Lower leg skin (tissue), 3 donors: Measurements from ENCODE around the gene TOP1.

Experiments used
- POLR2A ChIP-seq, 2 donors: fragments of 450-650 bp; IDR thresholded peaks; one replicate each; pipeline ENCODE4 v1.6.1; 2016 to 2017; ENCODE audit warnings: antibody characterized with exemption in 2 of 2, mild to moderate bottlenecking in 1 of 2, moderate library complexity in 1 of 2
- TF ChIP-seq, protein P1 (sequence below), 3 donors: fragments of 450-650 bp; IDR thresholded peaks; one replicate each; pipeline ENCODE4 v1.5.1; 2016; ENCODE audit warnings: antibody characterized with exemption in 3 of 3, mild to moderate bottlenecking in 3 of 3, moderate library complexity in 2 of 3

DNA sequence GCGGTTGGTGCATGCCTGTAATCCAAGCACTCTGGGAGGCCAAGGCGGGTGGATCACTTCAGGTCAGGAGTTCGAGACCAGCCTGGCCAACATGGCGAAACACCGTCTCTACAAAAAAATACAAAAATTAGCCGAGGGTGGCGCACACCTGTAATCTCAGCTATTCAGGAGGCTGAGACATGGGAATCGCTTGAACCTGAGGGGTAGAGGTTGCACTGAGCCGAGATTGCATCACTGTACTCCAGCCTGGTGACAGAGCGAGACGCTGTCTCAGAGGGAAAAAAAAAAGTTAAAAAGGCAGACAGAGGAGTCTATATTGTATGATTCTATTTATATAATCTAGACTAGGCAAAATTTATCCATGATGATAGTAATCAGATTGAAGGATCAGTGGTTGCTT is 81.4 kb downstream of the TOP1 start:
- TF ChIP-seq, protein P1, sequence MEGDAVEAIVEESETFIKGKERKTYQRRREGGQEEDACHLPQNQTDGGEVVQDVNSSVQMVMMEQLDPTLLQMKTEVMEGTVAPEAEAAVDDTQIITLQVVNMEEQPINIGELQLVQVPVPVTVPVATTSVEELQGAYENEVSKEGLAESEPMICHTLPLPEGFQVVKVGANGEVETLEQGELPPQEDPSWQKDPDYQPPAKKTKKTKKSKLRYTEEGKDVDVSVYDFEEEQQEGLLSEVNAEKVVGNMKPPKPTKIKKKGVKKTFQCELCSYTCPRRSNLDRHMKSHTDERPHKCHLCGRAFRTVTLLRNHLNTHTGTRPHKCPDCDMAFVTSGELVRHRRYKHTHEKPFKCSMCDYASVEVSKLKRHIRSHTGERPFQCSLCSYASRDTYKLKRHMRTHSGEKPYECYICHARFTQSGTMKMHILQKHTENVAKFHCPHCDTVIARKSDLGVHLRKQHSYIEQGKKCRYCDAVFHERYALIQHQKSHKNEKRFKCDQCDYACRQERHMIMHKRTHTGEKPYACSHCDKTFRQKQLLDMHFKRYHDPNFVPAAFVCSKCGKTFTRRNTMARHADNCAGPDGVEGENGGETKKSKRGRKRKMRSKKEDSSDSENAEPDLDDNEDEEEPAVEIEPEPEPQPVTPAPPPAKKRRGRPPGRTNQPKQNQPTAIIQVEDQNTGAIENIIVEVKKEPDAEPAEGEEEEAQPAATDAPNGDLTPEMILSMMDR (IDR thresholded peaks at IDR 0.05): no peak
- no peak for TF ChIP-seq POLR2A (IDR thresholded peaks at IDR 0.05)
